Globus pallidus (tissue), 1 donor: ENCODE results near the gene PSAT1.
A peak's percentile ranks its signal among the peaks of the same experiment; 100 is the strongest.
"Not testable (repeated sequence)": the region's sequence is repeated elsewhere in the genome, so short reads cannot be mapped to it uniquely, and the experiment has no call there.

Experiments
- DNase-seq: peaks from one replicate; pipeline ENCODE4 v3.0.0-alpha.2; 2015; ENCODE audit warnings: low spot score

Gene PSAT1

GRCh38 chr9:78296893-78297671, at the start of gene PSAT1:
Gene PSAT1 (plus strand): TSS chr9:78297125. CDS start chr9:78297211, 86 bp downstream.
- DNase-seq: peak; percentile 95

- no peak for DNase-seq
Measured at GRCh38 chr9:78248635-78249034, 48.3 kb upstream of the PSAT1 start.

GRCh38 chr9:78249542-78249941, 47.4 kb upstream of the PSAT1 start:
- DNase-seq: no peak

- DNase-seq: no peak
Measured at GRCh38 chr9:78252616-78253015, 44.3 kb upstream of the PSAT1 start.

DNA sequence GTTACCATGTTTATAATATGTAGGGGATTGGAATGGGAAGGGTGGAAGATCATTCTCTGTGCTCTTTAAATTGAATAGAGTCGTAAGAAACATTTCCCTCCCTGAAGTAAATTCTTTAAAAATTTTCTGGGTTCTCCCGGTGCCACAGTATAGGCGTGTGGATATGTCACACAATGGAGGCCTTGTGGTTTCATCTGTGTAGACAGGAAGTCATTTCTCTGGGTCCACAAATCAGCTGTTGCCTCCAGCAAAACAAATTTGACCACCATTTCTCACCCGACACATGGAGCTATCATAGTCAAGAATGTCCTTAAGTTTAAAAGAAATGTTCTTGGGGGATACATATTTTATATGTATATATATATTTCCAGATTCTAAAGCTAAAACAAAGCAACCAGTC, 43.6 kb upstream of the PSAT1 start:
- no peak for DNase-seq

GRCh38 chr9:78261403-78262001, 35.4 kb upstream of the PSAT1 start:
- peak; percentile 40 for DNase-seq

DNA sequence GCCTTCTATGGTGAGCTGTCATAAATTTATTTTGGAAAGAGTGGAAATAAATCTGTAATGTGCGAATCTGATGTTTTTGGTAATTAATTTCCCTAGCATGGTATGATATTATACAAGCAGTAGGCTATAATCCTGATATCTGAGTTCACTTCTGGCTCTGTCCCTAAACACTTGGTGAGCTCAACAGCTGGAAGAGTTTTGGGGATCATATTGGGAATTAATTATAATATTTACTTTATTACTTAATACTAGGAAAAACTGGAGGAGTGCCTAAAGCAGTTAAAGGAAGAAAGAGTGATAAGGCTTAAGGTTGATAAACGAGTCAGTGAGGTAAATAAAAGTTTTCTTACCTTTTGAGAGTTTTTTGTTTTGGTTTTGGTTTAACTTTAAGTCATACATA, 34.3 kb upstream of the PSAT1 start:
- no peak for DNase-seq

GRCh38 chr9:78267889-78268288, 29.0 kb upstream of the PSAT1 start:
- DNase-seq: no peak

DNA sequence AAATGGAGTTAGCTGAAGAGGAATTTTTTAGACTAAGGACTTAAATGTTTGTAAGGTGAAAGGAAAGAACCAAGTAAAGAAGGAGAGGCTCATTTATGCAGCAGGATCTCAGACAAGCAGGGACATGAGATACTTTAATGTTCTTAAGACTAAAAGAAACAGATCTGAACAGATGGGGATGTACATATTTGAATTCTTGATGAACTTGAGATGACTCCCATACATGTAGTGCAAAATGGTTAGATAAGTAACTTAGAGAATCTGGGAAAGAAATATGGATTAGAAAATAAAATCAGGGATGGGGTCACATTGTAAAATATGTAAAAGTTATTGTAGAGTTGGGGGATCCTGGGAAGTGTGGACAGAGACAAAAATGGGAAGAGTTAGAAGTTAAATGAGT, 27.1 kb upstream of the PSAT1 start:
- DNase-seq: no peak

DNA sequence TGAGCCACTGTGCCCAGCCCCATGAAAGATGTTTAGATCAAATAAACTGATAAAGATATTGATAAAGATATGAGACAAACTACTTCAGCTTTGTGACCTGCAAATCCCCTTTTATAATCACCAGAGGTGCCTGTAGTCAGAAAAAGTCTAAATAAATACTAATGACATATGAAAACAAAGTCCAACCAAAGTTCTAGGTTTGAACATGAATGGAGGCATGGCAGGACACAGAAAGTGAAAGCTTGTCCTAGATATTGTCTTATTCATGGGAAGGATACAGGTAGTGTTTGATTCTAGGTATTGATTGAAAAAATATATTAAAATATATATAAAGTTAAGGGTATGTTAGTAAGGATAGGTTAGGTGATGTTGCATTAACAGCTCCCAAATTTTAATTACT, 24.6 kb upstream of the PSAT1 start:
- DNase-seq: no peak

GRCh38 chr9:78273761-78274160, 23.2 kb upstream of the PSAT1 start:
- no peak for DNase-seq

DNA sequence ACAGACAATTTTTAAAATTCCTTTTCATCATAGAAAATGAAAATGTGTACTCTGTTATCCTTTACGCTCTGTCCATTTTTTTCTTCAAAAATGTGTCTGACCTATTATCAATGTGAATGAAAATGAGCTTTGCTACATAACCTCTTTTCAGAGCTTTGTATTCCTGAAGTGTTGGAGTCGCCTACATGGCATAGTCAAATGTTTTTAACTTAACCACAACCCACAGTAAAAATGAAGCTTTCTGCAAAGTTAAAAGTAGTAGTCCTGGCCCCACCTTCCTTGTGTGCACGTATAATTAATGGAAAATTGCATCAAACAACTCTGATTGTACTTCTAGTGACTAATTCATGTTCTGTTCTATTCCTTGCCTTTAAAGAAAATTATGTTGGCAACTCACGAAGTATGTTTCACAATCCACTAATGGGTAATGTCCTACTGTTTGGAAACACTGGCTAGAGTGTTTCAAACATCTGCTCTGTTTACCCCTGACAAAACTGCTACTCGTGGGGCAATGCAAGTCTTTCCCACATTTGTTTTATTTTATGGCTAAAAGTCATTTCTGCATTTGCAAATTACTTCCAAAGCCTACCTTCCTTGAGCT, 18.6 kb upstream of the PSAT1 start:
- no peak for DNase-seq

- DNase-seq: no peak
Measured at GRCh38 chr9:78278801-78279200, 18.1 kb upstream of the PSAT1 start.

GRCh38 chr9:78280982-78281668, 15.8 kb upstream of the PSAT1 start:
- peak; percentile 66 for DNase-seq

DNA sequence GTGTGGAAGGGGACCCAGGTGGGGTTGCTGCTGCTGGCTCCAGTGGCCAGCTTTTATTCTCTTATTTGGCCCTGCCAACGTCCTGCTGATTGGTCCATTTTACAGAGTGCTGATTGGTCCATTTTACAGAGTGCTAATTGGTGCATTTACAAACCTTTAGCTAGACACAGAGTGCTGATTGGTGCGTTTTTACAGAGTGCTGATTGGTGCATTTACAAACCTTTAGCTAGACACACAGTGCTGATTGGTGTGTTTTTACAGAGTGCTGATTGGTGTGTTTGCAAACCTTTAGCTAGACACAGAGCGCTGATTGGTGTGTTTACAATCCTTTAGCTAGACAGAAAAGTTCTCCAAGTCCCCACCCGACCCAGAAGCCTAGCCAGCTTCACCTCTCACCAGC, 12.7 kb upstream of the PSAT1 start:
- DNase-seq: not testable (repeated sequence)

DNA sequence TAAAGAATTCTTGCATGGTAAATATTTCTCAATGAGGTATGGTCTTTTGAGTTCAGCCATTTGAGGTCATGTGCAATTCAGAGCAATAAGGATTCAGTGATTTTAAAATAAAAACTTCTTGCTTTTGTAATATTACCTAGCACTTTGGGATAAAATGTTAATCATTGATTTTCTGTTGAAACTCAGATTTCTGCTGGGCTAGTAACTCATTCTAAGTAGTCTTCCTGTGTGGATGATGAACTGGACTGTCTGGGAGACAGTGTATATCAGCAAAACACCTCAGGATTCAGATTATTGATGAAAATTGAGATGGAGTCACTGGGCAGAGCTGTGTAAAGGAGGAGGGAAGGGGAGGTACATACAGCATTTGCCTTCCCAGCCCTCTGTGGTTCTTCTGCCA, 10.8 kb upstream of the PSAT1 start:
- DNase-seq: no peak

GRCh38 chr9:78286946-78287388, 10.0 kb upstream of the PSAT1 start:
- DNase-seq: no peak

DNA sequence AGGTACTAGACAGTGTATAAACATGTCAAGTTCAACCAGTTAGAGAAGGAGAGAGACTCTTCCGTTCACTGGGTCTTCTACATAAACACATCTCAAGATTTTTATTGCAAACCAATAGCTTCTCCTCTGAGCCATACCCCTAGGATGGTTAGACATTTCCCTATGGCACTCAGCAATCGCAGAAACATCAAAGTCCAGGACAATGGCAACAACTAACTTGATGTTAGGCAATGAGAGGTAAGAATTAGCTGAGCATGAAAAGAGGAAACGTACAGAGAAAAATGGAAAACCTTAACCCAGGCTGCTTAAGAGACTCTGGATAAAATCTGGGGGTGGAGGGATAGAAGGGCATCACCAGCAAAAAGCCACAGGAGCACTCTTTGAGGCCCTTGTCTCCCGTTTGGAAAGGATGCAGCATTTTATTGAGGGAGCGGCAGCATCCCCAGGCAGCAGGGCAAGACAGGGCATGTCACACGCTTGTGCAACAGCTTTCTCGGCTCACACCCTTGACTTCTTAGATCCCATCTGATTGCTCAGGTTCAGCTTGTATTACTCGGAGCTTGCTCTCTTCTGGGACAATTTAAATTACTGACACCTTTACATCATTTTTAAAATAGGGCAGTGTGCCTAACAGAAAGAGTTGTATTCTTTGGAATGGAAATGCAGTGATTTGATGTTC, 8.6 kb upstream of the PSAT1 start:
- DNase-seq: no peak

- no peak for DNase-seq
Measured at GRCh38 chr9:78289474-78289873, 7.5 kb upstream of the PSAT1 start.

GRCh38 chr9:78291240-78291925, 5.5 kb upstream of the PSAT1 start:
- no peak for DNase-seq

- no peak for DNase-seq
Measured at GRCh38 chr9:78292026-78292425, 4.9 kb upstream of the PSAT1 start.
